ENCODE data around the gene ANXA6.

ANXA6 gene

GRCh38 chr5:151097820-151098767 is 59.5 kb downstream of the ANXA6 start:
- peak; percentile 47 for DNase-seq

- no peak for DNase-seq
Observed at GRCh38 chr5:151097061-151097460, 60.5 kb downstream of the ANXA6 start.

- DNase-seq: no peak
Observed at GRCh38 chr5:151096001-151096373, 61.6 kb downstream of the ANXA6 start.

DNA sequence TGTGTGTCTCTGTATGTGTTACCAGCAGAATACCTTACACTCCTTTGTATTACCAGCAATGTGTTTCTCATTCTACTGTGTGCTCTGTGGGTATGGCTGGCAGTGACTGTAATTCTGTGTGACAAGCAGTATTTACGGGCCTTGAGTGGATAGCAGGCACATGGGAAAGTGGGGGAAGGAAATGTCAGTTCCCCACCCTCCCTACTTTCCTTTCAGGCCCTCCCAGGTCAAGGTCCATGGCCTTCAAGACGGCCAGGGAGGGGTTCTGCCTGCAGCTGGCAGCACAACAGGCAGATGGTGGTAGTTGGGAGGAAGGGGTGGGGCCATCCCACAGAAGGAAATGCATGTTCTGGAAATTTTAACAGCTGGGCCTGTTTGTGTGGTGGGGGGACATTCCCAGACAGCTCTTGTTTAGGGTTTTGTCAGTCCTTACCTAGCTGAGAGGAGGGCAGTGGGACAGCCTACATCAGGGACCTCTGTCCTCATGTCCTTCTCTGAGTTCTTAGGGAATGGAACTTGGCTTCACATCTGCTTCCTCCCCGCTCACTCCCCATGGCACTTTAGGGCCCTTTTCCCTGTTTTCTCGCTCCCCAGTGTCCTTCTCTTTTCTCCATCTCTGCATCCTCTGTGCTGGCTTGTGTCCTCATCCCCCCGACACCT is 62.1 kb downstream of the ANXA6 start:
- DNase-seq: no peak

DNA sequence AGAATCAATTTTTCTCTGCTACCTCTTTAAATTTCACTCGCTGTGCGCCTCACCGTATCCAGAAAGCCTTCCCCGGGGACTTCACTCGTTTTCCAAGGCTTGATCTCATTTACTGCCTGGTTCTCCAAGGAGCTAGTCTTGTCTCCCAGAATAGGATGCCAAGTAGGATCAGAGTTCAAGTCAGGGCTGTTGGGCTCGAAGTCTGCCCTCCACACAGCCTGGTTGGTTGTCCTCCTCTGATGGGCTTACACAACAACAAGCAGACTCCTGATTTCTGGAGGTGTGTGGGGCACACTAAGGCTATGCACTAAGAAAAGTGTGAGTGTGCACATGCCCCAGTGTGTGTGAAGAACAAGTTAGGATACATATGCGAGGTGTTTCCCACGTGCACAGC is 62.7 kb downstream of the ANXA6 start:
- DNase-seq: no peak

DNA sequence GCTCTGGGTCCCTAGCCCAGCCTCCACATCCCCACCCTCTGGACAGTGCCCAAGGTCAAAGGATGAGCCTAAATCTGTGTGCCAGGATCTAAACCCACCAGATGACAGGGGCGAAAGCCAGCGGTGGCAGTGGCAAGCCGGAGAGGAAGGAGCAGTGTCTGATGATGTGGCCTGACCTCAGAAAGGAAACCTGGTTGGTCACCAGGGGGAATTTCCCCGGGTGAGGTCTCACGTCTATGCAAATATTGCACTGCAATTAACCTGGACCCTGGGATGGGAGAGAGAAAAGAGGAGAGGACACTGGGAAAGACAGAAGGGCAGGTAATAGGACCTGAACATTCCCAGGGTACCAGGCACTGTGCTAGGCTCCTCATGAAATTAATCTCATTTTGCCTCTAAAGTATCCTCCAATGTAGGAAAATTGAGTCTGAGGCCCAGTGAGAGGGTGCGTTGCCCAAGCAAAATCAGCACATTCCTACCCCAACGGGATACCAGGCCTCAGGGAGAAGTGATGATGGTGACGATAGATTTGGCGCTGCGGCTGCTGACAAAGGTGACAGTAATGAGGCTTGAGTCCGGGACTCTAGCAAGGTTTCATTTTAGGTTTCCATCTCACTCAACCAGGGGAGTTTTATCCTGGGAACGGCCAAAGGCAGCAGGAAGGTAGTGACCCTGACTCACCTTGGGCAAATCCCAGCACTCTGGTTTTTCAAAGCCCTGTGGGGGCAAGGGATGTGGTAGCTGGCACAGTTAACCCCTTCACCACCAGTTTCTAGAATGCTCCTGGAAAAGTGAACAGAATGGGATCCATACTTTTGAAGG is 63.3 kb downstream of the ANXA6 start:
- peak; percentile 70 for DNase-seq

DNA sequence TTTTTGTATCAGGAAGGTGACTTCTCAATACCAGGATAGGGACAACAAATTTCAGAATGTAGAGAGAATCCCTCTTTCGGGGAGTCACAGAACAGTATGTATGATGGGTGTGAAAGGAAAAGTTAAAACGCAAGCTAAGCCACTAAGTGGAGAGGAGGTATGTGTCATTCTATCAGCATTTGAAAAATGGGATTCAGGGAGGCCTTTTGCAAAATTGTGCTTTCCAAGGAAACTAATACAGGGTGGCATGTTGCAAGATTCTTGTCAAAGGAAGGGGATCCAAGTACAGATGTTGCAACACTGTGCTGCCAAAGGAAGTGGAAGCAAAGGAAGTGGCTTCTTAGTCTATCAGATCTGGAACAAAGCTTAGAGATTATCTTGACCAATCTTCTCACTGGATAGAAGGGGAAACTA is 64.1 kb downstream of the ANXA6 start:
- DNase-seq: no peak

DNA sequence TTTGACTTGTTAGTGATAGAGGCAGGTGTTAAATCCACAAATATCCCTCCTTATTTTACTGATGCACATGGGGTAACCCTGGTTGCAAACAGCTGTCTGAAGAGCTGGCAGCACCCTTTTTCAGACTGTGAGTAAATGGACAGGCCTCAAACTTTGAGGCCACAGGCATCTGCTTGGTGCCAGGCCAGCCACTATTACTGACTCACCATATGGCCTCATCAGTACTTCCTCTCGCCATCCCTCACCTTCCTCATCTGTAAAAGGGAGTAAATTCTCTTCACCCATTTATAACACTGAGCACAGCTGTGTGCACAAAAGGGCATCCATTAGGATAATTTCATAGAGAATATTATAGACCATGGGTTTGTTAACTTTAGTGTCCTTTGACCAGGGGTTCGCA is 64.8 kb downstream of the ANXA6 start:
- DNase-seq: no peak

DNA sequence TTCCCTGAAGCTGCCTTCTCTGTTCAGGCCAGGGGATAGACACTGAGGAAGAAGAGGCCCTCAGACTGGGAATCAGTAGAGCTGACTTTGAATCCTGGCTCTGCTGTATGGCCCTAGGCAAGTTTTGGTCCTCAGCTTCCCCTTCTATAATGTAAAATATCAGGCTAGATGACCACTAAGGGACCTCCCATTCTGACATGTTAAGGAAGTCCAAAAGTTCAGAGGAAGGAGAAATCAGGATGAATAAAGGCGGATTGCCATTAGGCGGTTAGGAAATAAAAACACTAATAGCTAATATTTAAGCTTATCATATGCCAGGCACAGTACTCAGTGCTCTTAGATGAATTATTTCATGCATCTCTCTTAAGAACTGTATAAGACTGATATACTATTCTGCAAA is 67.9 kb downstream of the ANXA6 start:
- DNase-seq: no peak

GRCh38 chr5:151088986-151089385 is 68.6 kb downstream of the ANXA6 start:
- DNase-seq: no peak

DNA sequence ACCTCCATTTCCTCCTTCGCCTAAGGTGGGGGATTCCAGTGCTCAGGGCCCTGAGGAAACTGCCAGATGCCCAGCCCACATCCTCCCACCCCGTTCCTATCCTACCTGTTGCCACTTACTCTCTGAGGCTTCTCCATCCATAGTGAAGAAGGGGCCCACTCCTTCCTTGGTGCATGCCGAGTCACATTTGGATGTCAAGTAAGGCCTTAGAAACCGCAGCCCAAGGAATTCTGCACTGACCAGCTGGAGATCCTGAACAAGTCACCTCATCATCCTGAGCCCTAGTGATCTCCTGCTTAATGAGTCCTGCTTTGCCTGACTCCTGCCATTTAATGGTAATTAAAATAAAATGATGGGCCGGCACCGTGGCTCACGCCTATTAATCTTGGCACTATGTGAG is 70.1 kb downstream of the ANXA6 start:
- DNase-seq: no peak

GRCh38 chr5:151086905-151087360 is 70.6 kb downstream of the ANXA6 start:
- DNase-seq: peak; percentile 78

- DNase-seq: no peak
Observed at GRCh38 chr5:151086192-151086869, 71.2 kb downstream of the ANXA6 start.

- DNase-seq: peak; percentile 75
Observed at GRCh38 chr5:151085517-151086041, 72.0 kb downstream of the ANXA6 start.

DNA sequence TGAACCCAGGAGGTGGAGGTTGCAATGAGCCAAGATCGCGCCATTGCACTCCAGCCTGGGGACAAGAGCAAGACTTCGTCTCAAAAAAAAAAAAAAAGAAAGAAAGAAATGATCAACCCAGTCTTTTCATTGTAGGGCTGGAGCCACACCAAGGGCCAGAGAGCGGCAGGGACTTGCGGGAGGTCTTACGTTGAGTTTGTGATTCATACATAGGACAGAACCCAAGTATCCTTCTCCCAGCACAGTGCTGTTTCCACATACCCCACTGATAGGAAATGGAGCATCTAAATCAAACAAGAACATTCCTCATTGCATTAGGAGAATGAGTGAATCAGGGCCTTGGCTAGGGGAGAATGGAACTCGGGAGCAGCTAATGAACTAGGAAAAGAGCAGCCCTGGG is 73.2 kb downstream of the ANXA6 start:
- no peak for DNase-seq

- peak; percentile 78 for DNase-seq
Observed at GRCh38 chr5:151083081-151083676, 74.4 kb downstream of the ANXA6 start.

DNA sequence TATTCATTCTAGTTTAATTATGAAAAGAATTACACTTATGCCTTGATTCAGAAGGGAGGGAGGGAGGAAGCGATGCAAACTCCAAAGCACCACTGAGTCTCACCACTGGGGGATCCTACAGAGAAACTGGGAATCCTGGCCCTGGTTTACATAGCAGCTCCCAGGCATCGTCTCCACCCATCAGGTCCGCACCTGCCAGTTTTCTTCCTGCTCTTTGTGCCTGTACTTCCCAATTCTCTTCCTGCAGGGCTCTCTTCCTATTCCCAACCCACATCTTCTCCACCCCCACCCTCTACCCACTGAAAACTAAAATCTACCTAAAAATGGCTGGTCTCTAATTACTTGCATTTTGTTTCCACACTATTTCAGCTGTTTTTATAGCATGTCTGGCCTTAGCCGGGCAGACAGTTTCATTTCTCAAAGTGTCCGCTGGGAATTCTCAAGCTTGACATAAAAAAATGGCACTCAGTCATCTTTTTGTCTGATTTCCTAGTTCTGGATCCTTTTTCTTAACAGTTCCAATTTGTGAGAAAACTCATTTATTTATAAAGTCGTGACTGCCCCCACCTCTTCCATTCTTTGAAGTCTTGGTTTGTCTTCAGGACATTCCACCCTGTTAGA is 75.2 kb downstream of the ANXA6 start:
- DNase-seq: no peak

- no peak for DNase-seq
Observed at GRCh38 chr5:151081431-151082281, 75.9 kb downstream of the ANXA6 start.

DNA sequence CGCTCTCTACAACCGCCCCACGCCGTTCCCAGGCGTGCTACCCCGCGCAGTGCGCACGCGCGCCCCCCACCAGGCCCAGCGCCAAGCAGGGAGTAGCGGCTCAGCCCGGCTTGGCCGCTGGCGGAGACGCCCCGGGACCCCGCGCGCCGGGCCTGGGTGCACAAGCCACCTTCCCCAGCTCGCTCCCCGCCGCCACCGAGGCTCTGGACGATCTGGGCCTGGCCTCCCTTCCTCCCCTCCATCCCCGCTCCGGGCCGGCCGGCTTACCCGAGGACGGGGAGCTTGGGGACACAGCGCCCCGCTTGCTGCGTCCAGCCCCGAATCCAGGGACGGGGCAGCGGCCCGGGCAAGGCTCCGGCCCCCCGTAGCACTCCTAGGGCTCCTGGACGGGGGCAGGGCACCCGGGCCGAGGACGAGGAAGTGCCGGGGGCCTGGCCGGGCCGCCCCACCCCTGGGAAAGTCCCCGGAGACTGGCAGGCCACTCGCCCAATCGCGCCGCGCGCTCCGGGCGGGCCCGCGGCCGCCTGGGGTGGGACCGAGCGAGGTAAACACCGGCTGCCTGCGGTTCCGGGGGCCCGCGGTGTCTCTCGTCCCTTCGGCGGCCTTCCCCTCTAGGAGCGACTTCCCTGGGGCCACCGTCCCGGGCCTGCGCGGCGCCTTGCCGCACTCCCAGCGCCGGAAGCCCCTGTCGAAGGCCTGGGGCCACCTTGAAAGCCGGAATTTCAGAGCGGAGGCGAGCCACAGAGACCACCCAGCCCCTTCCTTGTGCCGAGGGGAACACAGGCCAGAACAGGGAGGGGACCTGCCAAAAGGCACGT is 76.8 kb downstream of the ANXA6 start, which contains the start of gene TNIP1:
TSS of gene TNIP1 (minus strand) at position 422 of the 818 bp plus-strand sequence. CDS start 15,939 bp downstream, outside the sequence.
- DNase-seq: peak; percentile 95

All from CD4-positive, alpha-beta T cell treated with Interleukin-12 subunit alpha and Interleukin-12 subunit beta, for 1 hour (primary cell).